ENCODE data around the gene FGF1. TPM values are rescaled to one million over a fixed set of nuclear protein-coding genes. Genes with fewer than 3 reads are reported as not detected.

FGF1 gene
- total RNA-seq, 1 donor from 2014 or later = 23.5 TPM

DNA sequence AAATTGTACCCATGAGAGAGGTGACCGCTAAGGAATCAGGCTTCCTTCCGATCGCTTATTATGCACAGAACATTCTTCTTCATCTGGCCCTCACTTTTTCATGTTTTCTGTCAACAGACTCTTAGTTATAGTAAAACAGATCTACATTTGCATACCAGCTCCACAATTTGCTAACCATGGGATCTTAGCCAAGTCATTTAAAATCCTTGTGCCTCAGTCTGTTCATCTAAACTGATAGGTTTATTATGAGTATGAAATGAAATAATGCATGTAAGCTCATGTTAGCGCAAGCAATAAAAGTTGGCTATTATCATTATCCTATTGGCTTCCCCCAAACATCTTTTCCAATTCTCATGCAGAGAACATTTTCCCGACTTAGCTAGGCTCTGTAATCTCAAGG is 42.3 kb downstream of the FGF1 start:
- Histone ChIP-seq H3K36me3 (no peaks in the 10 kb centered on the region), H3K4me3 (no peak overlapping the region), H3K4me1 (peaks cover 0 to 19% of the 10 kb centered on the region in 2 donors), H3K27ac (peak overlapping the region; percentile 74 to 82), H3K9me3 (no peaks in the 10 kb centered on the region), H3K27me3 (no peaks in the 10 kb centered on the region)
- no peak for DNase-seq (ENCODE audit: low spot score in 2 of 2)
- TF ChIP-seq, protein P1, sequence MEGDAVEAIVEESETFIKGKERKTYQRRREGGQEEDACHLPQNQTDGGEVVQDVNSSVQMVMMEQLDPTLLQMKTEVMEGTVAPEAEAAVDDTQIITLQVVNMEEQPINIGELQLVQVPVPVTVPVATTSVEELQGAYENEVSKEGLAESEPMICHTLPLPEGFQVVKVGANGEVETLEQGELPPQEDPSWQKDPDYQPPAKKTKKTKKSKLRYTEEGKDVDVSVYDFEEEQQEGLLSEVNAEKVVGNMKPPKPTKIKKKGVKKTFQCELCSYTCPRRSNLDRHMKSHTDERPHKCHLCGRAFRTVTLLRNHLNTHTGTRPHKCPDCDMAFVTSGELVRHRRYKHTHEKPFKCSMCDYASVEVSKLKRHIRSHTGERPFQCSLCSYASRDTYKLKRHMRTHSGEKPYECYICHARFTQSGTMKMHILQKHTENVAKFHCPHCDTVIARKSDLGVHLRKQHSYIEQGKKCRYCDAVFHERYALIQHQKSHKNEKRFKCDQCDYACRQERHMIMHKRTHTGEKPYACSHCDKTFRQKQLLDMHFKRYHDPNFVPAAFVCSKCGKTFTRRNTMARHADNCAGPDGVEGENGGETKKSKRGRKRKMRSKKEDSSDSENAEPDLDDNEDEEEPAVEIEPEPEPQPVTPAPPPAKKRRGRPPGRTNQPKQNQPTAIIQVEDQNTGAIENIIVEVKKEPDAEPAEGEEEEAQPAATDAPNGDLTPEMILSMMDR (IDR thresholded peaks at IDR 0.05) = no peak
- intact Hi-C loops (cut with DNase I) = no loop called here

DNA sequence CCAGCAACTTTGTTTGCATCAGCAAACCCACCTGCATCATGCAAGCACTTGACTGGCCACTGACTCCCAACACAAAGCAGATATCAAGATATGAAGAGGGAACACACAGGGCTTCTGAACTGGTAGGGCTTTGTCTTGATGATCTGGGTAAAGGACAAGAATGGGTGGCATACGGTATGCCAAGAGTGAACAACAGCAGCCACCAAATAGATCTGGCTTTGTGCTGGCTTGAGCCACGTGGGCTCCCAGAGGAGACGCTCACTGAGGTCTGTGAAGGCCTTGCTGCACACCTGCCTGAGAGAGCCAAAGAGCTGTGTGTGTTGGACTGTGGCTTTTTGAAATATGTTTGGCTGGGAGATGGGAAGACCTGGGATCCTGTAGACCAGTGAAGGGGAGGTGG is 43.5 kb downstream of the FGF1 start:
- H3K36me3 ChIP-seq = no peaks in the 10 kb centered on the region
- H3K27ac ChIP-seq = no peak overlapping the region
- DNase-seq (ENCODE audit: low spot score in 2 of 2) = no peak
- intact Hi-C loops (cut with DNase I) = no loop called here
- TF ChIP-seq, protein P1 (IDR thresholded peaks at IDR 0.05) = no peak
- no peaks in the 10 kb centered on the region for H3K9me3 ChIP-seq
- H3K4me3 ChIP-seq = no peak overlapping the region
- H3K4me1 ChIP-seq = peaks cover 0 to 19% of the 10 kb centered on the region in 2 donors
- no peaks in the 10 kb centered on the region for H3K27me3 ChIP-seq

DNA sequence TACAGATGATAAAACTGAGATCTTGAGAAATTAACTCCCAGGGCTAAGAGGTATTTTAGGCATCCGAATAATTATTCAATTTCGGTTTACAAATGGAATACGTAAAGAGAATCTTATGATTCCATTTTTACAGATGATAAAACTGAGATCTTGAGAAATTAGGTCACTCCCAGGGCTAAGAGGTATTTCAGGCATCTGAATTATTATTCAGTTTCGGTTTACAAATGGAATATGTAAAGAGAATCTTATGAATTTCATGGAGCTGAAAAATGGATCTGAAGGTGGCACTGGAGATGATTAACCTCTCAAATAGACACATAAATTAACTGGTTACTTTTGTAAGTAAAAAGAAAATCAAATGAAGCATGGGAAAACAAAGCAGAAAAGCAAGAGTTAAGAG is 44.2 kb downstream of the FGF1 start:
- intact Hi-C loops (cut with DNase I) = no loop called here

DNA sequence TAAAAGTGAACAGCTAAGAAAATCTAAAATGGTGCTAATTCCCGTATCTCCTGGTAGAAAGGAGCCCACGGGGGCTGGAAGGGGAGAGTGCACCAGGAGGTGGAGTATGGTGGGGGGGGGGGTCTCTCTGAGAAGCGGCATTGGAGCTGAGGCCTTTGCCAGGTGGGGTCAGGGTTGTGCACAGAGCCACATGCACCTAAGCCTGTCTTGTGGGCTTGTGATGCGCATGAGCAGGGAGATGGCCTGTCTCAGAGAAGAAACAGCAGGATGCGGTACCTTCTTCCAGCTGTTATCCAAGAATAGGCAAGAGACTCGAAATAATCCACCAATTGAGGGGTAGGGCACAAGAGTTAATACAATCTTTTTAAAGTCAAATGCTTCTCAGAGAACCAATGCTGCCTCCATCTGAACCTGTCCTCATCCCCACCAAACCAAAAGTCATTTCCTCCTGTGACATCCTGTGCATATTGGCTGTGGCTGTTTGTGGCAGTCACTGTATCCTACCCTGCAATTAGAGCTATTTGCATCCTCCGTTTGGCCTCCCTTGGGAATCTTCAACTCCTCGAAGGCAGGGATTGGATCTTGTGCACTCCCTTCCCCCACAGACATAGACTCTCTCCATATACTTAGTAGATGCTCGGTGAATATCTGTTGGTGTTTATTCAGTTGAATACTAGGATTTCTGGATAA is 45.4 kb downstream of the FGF1 start:
- Histone ChIP-seq H3K9me3 (no peaks in the 10 kb centered on the region), H3K36me3 (no peaks in the 10 kb centered on the region), H3K27me3 (no peaks in the 10 kb centered on the region), H3K4me1 (peaks cover 0 to 16% of the 10 kb centered on the region in 2 donors), H3K4me3 (no peak overlapping the region), H3K27ac (no peak overlapping the region)
- intact Hi-C loops (cut with DNase I) = no loop called here
- no peak for DNase-seq (ENCODE audit: low spot score in 2 of 2)
- TF ChIP-seq, protein P1 (IDR thresholded peaks at IDR 0.05) = no peak

More for the DNA sequence above, 44.2 kb downstream of the FGF1 start:
- no peak for DNase-seq (ENCODE audit: low spot score in 2 of 2)
- Histone ChIP-seq H3K9me3 (no peaks in the 10 kb centered on the region), H3K27ac (no peak overlapping the region), H3K36me3 (no peaks in the 10 kb centered on the region), H3K27me3 (no peaks in the 10 kb centered on the region), H3K4me1 (peaks cover 0 to 19% of the 10 kb centered on the region in 2 donors), H3K4me3 (no peak overlapping the region)
- TF ChIP-seq, protein P1 (IDR thresholded peaks at IDR 0.05) = no peak

DNA sequence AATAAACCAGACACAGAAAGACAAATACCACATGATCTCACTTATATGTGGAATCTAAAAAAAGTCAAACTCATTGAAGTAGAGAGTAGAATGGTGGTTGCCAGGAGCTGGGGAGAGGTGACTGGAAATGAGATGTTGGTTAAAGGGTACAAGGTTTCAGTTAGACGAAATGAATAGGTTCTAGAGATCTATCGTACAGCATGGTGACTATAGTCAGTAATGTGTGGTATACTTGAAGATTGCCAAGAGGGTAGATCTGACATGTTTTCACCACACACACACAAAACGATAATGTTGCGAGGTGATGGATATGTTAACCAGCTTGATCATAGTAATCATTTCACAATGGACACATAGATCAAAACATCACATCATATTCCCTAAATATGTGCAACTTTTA is 46.4 kb downstream of the FGF1 start:
- no peak for DNase-seq (ENCODE audit: low spot score in 2 of 2)
- no peak overlapping the region for H3K4me3 ChIP-seq
- TF ChIP-seq, protein P1 (IDR thresholded peaks at IDR 0.05) = no peak
- intact Hi-C loops (cut with DNase I) = no loop called here
- H3K9me3 ChIP-seq = no peaks in the 10 kb centered on the region
- peaks cover 0 to 9% of the 10 kb centered on the region in 2 donors for H3K4me1 ChIP-seq
- no peaks in the 10 kb centered on the region for H3K36me3 ChIP-seq
- H3K27me3 ChIP-seq = no peaks in the 10 kb centered on the region
- H3K27ac ChIP-seq = no peak overlapping the region

Measured in ascending aorta (tissue), 2 donors.